GM19099 (cell line): Measurements from ENCODE around the gene CHN2.

Source experiments
- POLR2A ChIP-seq: IDR thresholded peaks from 3 replicates; pipeline ENCODE4 v1.6.1; 2011; ENCODE audit warnings: low read depth; ENCODE audit not compliant: insufficient read length; ENCODE audit errors: extremely low read depth

The CHN2 gene

DNA sequence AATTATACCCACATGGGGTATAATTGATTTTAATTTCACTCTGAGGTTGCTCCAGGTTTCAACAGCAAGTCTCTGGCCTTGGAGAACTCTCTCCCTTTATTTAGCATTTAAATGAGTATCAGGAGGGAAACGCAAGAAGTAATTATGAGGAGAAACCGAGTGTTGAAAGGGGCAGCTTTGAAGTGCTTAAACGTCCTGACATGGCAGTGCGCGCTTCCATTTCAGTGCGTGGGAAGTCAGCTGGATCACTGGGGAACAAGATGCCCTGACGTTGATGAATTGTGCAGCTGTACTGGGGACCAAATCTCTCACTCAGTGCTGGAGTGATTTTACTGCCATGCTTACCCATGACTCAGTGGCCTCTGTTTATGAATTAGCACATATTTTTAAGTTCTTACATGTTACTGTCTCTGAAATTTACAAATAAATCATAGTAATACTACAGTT is 263.0 kb downstream of the CHN2 start:
- TF ChIP-seq POLR2A, result no peak

DNA sequence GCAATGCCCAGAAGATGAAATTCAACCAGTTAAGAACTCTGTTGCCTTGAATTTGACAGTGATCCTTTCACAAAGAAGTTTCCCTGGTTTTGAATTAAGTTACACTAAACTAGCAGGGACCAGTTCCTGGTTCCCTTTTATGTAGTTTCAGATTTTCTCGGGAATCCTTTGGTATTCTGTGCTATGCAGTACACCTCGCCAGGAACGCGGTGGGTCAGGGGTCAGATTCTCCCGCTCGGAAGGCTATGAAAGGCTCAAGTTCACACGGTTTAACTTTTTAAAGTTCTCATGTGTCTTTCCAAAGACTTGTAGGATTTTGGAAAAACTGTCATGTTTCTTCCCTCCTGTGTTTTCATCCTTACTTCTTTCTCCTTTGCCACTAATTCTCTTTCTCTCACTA is 264.4 kb downstream of the CHN2 start:
- no peak for TF ChIP-seq POLR2A

DNA sequence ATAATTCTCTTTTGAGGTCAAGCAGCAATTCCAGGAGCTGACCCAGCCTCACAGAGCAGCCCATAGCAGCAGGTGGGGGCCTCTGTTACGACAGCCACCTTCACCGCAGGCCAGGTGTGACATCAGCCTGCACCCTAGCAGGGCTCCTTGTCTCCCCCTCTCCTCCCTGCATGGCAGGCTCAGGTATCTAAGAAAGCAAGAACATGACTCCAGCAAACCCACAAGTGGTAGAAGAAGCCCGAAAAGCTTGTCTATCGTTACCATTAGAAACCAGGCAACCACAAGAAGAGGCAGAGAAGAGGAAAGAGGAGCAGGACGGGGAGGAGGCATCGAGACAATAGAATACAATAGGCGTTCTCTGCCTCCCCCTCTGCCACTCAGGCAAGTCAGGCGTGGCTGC is 265.0 kb downstream of the CHN2 start:
- TF ChIP-seq POLR2A, result no peak

DNA sequence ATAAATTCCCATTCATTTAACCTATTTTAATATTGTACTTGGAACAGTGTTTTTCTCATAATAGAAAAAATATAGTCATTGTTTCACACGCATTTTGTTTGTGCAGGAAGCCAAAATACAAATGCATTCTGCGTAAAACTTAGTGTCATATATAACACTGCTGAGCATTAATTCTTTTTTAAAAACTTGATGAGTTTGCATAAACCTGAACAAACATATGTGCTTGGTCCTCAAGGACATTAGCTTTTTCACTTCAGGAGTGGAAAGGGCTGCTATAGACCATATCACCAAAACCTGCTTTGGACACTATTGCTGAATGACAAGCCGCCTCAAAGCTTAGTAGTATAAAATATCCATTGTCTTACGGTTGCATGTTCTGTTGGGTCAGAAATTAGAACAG is 267.4 kb downstream of the CHN2 start:
- TF ChIP-seq POLR2A, result no peak

DNA sequence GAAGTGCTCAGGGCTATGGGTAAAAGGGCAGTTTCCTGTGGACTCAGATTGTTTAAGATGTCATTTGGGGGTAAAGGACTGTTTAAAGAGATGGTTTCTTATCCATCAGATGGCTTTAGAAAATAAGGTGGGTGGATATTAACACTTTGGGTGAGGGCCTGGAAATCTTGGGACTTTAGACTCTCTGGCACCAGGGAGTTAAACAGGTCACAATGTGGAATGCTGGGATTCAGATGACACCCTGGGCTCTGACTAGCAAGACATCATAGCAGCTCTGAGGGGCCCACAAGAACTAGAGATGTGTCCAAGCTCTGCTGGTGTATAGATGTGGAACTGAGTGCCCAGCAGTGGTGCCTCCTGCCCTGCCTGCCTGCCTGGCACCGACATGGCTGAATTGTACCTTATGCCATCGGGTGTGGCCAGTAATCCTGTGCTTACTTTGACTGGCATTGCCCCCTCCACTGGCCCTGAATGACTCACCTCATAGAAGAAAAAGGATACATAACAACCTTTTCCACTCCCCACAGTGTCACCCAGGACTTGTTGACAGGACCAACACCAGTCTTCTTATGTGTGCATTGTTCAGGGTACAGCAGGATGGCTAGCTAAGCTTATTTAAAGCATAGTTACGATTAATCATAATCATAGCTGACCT is 269.1 kb downstream of the CHN2 start:
- TF ChIP-seq POLR2A, result no peak

DNA sequence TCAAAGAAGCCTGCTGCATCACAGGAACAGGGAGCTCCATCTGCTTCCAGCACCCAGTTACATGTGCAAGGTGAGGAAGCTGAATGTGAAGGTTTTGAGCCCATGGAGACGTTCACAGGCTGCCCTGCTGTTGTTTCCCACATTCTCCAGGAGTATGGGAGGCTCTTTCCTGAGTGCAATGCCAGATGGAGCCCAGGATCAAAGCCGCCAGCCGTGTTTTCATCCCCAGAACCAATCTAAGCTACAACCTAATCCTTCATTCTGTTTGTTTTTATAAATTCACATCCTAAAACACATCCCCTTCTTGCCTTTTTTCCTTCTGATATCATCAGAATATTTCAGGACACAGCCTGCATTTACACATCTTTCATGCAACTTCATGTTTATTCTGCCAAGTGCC is 270.2 kb downstream of the CHN2 start:
- no peak for TF ChIP-seq POLR2A

DNA sequence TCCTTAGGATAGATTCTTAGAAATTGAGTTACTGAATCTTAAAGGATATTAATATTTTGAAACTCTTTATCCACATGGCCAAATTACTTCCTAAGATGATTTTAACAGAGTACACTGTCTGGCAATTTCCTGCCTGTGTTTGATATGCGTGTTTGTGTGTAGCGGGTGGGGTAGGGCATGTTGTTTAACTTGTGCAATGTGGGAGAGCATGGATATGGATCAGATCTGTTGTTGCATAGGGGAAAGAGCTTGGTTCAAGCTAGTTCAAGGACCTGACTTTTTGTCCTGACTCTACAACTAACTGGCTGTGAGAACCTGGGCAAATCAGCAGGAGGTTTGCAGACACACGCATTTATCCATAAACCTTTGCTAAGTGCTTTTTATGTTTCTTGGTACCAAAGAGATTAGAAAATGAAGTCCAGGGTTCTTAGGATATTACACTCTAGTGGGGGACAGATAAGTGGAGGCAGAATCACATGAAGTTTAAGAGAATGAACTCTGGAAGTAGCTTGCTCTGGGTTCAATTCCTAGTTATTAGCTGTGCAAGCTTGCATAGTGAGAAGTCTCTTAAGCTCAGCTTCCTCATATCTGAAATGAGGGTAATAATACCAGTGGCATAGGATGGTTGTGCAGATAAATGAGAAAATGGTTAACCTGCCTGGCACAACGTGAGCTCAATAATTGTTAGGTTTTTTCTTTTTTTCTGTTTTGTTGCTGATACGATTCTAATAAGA is 272.8 kb downstream of the CHN2 start:
- TF ChIP-seq POLR2A, result no peak

DNA sequence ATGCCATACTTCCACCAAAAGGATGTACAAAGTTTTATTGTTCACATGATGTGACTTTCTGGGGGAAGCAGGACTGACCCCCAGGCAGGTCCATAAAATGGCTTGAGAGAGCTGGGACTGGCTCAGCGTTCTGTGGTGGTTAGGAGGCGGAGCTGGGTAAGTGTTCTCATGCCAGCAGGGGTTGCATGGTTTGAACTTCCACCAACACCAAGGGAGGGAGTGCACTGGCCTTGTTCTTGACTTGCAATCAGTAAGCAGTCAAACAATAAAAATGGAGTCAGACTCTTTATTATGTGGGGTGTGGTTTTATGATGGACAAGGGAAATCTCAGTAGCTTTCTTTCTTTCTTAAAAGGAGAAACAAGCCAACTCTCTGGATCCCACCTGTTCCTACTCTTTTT is 273.6 kb downstream of the CHN2 start:
- no peak for TF ChIP-seq POLR2A

DNA sequence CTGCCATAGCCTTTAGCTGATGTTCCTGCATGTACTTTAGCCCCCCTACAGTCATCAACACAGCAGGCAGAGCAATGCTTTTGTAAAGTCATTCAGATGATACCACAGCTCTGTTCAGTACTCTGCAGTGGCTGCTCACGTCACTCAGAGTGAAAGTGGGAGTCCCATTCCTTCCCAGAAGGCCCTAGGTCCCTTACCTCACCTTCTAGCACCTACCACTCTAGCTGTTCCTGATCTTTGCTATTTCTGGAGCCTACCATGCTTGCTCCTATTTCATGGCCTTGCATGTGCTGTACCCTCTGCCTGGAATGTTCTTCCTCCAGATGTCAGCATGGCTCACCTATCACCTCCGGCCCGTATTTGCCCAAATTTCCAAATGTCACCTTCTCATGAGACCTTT is 274.7 kb downstream of the CHN2 start:
- no peak for TF ChIP-seq POLR2A

DNA sequence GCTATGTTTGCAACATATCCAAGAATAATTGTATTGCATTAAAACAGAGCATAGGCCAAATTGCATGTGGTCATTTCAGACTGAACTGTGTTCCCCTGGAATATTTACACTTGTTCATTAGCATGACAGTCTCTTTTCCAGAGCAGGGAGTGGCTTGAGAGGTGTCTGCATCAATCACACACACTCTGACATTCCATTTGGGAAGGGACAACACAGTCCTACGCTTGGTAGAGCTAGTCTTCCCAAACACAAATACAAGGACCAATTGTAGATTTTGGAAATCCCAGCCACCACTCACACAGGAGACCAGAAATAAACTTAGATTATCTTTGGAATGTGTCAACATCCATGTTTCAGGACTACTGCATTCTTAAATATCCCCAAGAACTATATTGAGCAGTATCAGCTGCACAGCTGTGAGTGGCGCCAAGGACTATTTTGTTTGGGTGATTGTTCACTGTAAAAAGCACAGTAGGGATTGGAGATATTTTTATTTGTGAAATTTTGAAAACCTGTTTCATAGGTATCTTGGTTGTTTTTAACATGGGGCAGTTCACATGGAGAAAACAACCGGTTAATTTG is 275.5 kb downstream of the CHN2 start:
- no peak for TF ChIP-seq POLR2A

DNA sequence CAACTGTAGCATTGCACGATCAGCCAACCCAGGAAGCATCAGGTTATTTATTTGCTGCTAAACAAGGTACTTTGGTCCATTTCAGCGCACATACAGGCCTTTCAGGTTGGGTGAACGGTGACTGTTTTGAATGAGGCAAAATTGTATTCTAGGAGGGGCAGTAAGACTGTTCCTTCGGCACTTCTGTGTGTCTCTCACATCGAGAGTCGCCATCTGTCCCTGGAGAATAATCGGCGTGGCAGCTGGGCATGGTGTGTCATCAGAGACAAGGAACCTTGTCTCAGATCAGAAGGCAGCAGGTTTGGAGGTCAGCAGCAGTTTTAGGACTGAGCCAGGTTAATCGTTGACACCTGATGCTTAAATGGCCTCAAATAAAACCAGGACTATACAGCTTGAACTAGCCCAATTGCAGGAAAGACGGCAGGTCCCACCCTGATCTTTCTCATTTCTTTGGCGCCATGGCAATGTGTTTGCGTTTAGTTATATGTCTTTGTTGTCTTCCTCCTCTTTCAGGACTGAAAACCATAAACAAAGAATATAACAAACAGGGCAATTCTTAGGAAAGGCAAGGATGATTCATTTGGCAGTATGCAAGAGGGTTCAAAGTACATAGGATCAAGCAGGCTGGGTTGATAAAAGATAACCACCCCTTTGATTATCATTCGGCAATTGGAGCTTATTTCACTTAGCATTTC is 277.0 kb downstream of the CHN2 start:
- no peak for TF ChIP-seq POLR2A

DNA sequence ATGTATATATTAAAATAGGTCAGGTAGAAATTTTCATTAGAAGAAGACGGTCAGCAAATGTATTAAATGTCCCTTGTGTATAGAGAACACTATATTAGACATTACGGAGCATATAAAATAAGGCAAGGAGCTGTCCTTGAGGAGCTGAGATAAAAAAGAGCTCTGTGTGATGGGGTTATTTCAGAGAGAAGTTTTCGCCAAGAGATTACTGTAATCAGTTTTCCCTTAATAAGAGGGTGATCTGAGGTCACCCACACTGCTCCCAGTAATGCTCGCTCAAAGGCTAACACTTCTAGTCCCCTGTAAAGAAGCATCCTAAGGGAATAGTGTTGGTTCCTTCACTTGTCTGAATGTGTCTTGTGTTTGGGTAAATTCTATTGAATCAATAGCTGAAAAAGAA is 282.3 kb downstream of the CHN2 start:
- no peak for TF ChIP-seq POLR2A

DNA sequence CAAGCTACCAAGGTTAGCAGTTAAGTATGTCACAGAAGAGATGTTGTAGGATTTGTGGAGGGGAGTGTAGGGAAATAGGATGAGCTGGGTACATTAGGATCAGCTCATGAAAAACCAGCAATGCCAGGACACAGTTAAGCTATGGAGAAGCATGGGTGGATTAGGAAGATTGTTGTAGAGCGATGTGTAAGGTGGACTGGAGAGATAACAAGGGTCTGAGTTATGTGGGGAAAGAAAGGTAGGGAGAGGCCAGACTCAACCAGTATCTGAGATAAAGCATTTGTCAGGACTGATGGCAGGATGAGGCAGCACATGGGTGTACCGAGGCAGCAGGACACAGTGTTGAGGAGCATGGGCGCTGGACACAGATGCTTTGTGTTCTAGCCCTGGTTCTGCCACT is 283.7 kb downstream of the CHN2 start:
- no peak for TF ChIP-seq POLR2A

DNA sequence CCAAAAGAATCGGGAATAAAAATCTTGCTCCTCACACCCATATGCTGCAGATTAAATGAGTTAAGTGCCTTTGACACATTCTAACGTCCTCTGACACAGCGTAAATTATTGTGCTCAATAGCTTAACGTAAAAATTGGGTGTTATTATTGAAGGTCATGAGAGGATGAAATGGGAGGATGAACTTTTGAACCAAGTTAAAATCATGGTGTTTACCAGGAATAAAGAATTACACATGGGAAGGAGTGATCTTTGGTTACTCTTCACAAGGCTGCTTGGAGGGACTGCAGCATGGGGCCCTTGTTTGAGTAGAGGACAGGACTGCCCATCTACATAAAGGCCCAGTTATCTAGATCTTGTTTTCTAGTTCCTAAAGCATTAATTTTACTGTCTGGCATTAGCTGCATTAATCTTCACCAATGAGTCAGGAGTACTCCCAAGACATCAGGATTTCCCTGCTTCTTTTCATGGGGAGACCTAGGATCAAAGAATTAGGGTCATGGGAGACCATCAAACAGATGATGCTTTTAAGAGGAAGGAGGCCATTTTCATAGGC is 284.2 kb downstream of the CHN2 start:
- TF ChIP-seq POLR2A, result no peak
